SIG-M5 treated with dmso at 0.1 percent for 504 hours (cell line): ENCODE measurements around the gene MMP14.
"Not testable (repeated sequence)": the region's sequence is repeated elsewhere in the genome, so short reads cannot be mapped to it uniquely, and the experiment has no call there.

Experiments used
- DNase-seq: peaks from one replicate; lab custom pipeline; 2025; ENCODE audit not compliant: unreplicated experiment; lab: John Stamatoyannopoulos, UW

MMP14 gene

GRCh38 chr14:22856428-22856827 lies 20.0 kb downstream of the MMP14 start:
- no peak for DNase-seq

GRCh38 chr14:22860377-22860776 lies 24.0 kb downstream of the MMP14 start:
- DNase-seq, result not testable (repeated sequence)

GRCh38 chr14:22861651-22862050 lies 25.3 kb downstream of the MMP14 start:
- no peak for DNase-seq

- no peak for DNase-seq
These were observed 28.6 kb downstream of the MMP14 start for GRCh38 chr14:22864979-22865378.

GRCh38 chr14:22865424-22866405 lies 29.3 kb downstream of the MMP14 start:
- no peak for DNase-seq

- DNase-seq, result no peak
These were observed 30.5 kb downstream of the MMP14 start for GRCh38 chr14:22866874-22867273.

GRCh38 chr14:22870811-22871223 lies 34.4 kb downstream of the MMP14 start:
- peak; percentile 86 for DNase-seq

GRCh38 chr14:22871224-22872032 lies 35.0 kb downstream of the MMP14 start, which contains the start of gene LRP10:
Gene LRP10, plus strand, starts transcription at chr14:22871740. Its CDS starts 564 bp downstream, at chr14:22872304.
- DNase-seq, result peak; percentile 86

- peak; percentile 65 for DNase-seq
These were observed 35.8 kb downstream of the MMP14 start for GRCh38 chr14:22872033-22872832.

- DNase-seq, result no peak
These were observed 36.6 kb downstream of the MMP14 start for GRCh38 chr14:22872833-22873520.

- DNase-seq, result no peak
These were observed 38.8 kb downstream of the MMP14 start for GRCh38 chr14:22875003-22875747.

- DNase-seq, result no peak
These were observed 39.4 kb downstream of the MMP14 start for GRCh38 chr14:22875748-22876319.

GRCh38 chr14:22877000-22877501 lies 40.7 kb downstream of the MMP14 start:
- DNase-seq, result no peak

GRCh38 chr14:22878271-22879246 lies 42.2 kb downstream of the MMP14 start:
- DNase-seq, result no peak

- DNase-seq, result no peak
These were observed 45.7 kb downstream of the MMP14 start for GRCh38 chr14:22882064-22882463.

- no peak for DNase-seq
These were observed 46.3 kb downstream of the MMP14 start for GRCh38 chr14:22882529-22883172.
